Stomach (tissue), 9 donors: Measurements from ENCODE around the gene TMPRSS4. TPM values are rescaled to one million over a fixed set of nuclear protein-coding genes. Genes with fewer than 3 reads are reported as not detected.

Experiments
- DNase-seq, 2 donors: peaks; one replicate each; pipeline versions ENCODE4 v3.0.0 to v3.0.0-alpha.2; 2013 to 2019
- H3K27ac ChIP-seq, 5 donors: fragments of 200-600 bp in 4 of 5; sonication (generic) in 4 of 5; one replicate each; pipeline ENCODE4 v1.5.1; 2013 to 2019; ENCODE audit warnings: mild to moderate bottlenecking in 1 of 5, moderate library complexity in 1 of 5
- H3K27me3 ChIP-seq, 3 donors: fragments of 200-600 bp; sonication (generic); one replicate each; pipeline ENCODE4 v1.5.1; 2017 to 2019; ENCODE audit warnings: mixed run types in 1 of 3
- H3K36me3 ChIP-seq, 4 donors: fragments of 200-600 bp; sonication (generic); 1 replicate in 3 of 4; 2 replicates in 1 of 4; pipeline ENCODE4 v1.5.1; 2016 to 2019
- H3K4me1 ChIP-seq, 4 donors: fragments of 200-600 bp; sonication (generic); one replicate each; pipeline ENCODE4 v1.5.1; 2016 to 2019
- H3K4me3 ChIP-seq, 4 donors: fragments of 200-600 bp; sonication (generic) in 3 of 4; one replicate each; pipeline ENCODE4 v1.5.1; 2016 to 2019; ENCODE audit warnings: mild to moderate bottlenecking in 1 of 4
- H3K9me3 ChIP-seq, 4 donors: fragments of 200-600 bp; sonication (generic); one replicate each; pipeline ENCODE4 v1.5.1; 2016 to 2019
- EP300 ChIP-seq: sonication (generic); formaldehyde crosslinking; IDR thresholded peaks from one replicate; pipeline ENCODE4 v1.6.1; 2017; ENCODE audit warnings: antibody characterized with exemption
- POLR2A ChIP-seq, 4 donors: fragments of 450-650 bp; IDR thresholded peaks; one replicate each; pipeline ENCODE4 v1.6.1; 2016; ENCODE audit warnings: antibody characterized with exemption in 4 of 4, control low read depth in 2 of 4, mild to moderate bottlenecking in 1 of 4, moderate library complexity in 1 of 4
- POLR2AphosphoS5 ChIP-seq, 3 donors: sonication (generic); formaldehyde crosslinking; IDR thresholded peaks; one replicate each; pipeline ENCODE4 v1.6.1; 2016; ENCODE audit warnings: antibody characterized with exemption in 3 of 3
- WGBS, 5 donors: extraction: QIAGEN DNeasy Blood & Tissue Kit in 3 of 5; methylation state at CpG; one replicate each; pipeline versions ENCODE4 v1.1.5 to v1.1.7; 2013 to 2018; 5-methylcytosine and 5-hydroxymethylcytosine counted together
- intact Hi-C: fragments of 100-400 bp; cut with DNase I; formaldehyde crosslinking; loops from one replicate; pipeline ENCODE4 v1.15.1; 2023; ENCODE audit warnings: low total_unique reads
- polyA plus RNA-seq, 3 donors: library from polyadenylated mRNA; stranded (reverse); fragments of 200-250 nt; gene quantifications; one replicate each; pipeline ENCODE4 v1.2.3, GENCODE V29; 2013
- total RNA-seq, 5 donors: library from RNA; depleted of rRNA; stranded (reverse); fragments of >200 nt; gene quantifications; one replicate each; pipeline versions ENCODE4 v1.1.0 to v1.2.3, GENCODE V29; 2014 to 2016
- TF ChIP-seq, protein P1 (sequence below), 7 experiments: fragments of 450-650 bp in 4 of 7; fragments of 200-600 bp in 3 of 7; sonication (generic) in 3 of 7; IDR thresholded peaks; one replicate each; pipeline ENCODE4 v1.5.1; 2016 to 2019; ENCODE audit warnings: antibody characterized with exemption in 7 of 7, control low read depth in 2 of 7, mild to moderate bottlenecking in 1 of 7
- donor health status: healthy with polysubstance abuse.
- donor health status: Bipolar disorder and iron deficiency.
- donor health status: healthy.

Gene TMPRSS4
- total and polyA plus RNA-seq, 8 donors, result 4.7 to 498 (median 18.1) TPM

DNA sequence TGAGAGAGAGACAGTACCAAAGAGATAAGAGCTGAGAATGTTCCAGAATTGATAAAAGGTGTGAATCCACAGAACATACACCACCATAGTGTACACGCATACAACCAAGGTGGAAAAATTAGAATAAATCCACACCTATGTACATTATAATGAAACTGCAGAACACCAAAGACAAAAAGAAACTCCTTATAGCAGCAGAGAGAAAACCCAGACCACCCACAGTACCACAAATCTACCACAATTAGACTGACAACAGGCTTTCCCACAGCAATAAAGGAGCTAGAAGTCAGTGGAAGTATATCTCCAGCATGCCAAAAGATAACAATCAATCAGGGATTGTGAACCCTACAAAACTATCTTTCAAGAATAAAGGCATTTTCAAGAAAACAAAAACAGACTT lies 43.9 kb downstream of the TMPRSS4 start:
- WGBS, 5 donors, result 90 to 97% (median 92%) methylated on average over 1 of the region's 1 CpG
- Histone ChIP-seq H3K27me3 (peaks cover 0 to 17% (median 0%) of the 10 kb centered on the region in 3 donors), H3K4me3 (no peak overlapping the region), H3K9me3 (no peaks in the 10 kb centered on the region), H3K27ac (no peak overlapping the region), H3K4me1 (no peaks in the 10 kb centered on the region), H3K36me3 (no peaks in the 10 kb centered on the region)
- no peak for DNase-seq
- intact Hi-C loops, result no loop called here
- TF ChIP-seq POLR2A (IDR thresholded peaks at IDR 0.05) (no peak), POLR2AphosphoS5 (IDR thresholded peaks at IDR 0.05) (no peak), EP300 (no peak)
- TF ChIP-seq, protein P1, sequence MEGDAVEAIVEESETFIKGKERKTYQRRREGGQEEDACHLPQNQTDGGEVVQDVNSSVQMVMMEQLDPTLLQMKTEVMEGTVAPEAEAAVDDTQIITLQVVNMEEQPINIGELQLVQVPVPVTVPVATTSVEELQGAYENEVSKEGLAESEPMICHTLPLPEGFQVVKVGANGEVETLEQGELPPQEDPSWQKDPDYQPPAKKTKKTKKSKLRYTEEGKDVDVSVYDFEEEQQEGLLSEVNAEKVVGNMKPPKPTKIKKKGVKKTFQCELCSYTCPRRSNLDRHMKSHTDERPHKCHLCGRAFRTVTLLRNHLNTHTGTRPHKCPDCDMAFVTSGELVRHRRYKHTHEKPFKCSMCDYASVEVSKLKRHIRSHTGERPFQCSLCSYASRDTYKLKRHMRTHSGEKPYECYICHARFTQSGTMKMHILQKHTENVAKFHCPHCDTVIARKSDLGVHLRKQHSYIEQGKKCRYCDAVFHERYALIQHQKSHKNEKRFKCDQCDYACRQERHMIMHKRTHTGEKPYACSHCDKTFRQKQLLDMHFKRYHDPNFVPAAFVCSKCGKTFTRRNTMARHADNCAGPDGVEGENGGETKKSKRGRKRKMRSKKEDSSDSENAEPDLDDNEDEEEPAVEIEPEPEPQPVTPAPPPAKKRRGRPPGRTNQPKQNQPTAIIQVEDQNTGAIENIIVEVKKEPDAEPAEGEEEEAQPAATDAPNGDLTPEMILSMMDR (IDR thresholded peaks at IDR 0.05), result no peak

DNA sequence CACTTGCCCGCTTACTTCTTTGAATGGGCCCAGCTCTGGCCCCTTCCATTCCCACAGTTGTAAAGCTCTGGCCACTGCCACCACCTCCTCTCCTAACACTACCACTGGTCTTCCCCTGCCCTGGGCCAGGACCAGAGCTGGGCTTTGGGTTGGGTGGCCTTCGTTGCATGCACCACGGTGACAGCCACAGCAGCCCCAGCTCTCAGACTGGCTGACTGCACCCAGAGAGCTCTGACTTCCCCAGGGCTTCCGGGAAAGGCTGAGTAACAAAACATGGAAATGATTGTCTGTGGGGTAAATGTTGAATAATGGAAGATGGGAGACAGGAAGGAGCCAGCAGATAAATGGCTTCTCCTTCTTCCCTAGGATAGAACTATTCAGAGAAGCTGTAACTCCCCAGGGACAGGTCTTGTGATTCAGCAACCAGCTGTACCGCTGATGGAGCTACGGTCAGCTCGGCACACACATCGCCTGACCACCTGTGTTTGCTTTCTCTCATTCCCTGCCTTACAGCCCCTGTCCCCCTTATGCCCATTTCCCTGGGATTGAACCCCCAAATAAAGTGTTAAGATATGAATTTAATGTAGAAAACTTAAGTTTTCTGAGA lies 48.2 kb downstream of the TMPRSS4 start:
- H3K27me3 ChIP-seq, result peaks cover 0 to 6% (median 0%) of the 10 kb centered on the region in 3 donors
- no peaks in the 10 kb centered on the region for H3K9me3 ChIP-seq
- no peak overlapping the region for H3K4me3 ChIP-seq
- no peaks in the 10 kb centered on the region for H3K36me3 ChIP-seq
- H3K27ac ChIP-seq, result no peak overlapping the region
- no peak for DNase-seq
- WGBS, 5 donors, result 80 to 87% (median 84%) methylated on average over 8 of the region's 8 CpGs
- H3K4me1 ChIP-seq, result no peaks in the 10 kb centered on the region
- TF ChIP-seq EP300, result no peak
- no peak for TF ChIP-seq POLR2AphosphoS5 (IDR thresholded peaks at IDR 0.05)
- intact Hi-C loops, result no loop called here

DNA sequence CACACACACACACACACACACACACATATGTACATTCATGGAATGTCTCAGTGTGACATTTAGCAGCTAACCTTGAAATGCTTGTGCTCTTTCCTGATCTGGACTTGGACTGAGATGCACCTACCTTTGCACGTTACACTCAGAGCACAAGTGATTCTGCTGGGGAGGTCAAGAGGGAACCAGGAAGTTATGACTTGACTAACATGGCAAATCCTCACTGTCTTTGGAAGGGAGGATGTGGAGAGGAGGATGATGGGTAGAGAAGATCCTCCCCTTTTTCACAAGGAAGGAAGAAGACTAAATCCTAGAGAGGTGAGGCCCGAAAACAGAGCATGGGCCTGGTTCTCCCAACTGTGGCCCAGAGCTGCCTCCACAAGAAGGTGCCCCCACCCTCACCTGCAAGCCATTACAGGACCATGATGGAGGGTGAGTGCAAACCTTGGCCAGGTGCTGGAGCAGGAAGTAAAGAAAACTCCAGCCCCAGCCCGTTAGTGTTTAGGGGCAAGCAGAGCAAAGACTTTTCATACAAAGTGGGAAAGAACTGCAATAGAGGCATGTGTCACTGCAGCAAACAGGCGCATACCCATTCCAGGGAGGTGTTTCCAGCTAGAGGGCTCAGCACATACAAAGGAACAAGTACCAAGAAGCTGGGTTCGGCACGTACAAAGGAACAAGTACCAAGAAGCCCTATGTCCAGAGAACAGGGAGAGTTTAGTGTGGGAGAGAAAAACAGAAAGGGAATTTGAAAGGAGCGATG lies 49.4 kb downstream of the TMPRSS4 start:
- Histone ChIP-seq H3K36me3 (no peaks in the 10 kb centered on the region), H3K9me3 (no peaks in the 10 kb centered on the region), H3K4me1 (no peaks in the 10 kb centered on the region), H3K27me3 (peaks cover 0 to 6% (median 0%) of the 10 kb centered on the region in 3 donors), H3K27ac (no peak overlapping the region), H3K4me3 (no peak overlapping the region)
- intact Hi-C loops, result no loop called here
- WGBS, 5 donors, result 72 to 89% (median 87%) methylated on average over 7 of the region's 7 CpGs
- TF ChIP-seq EP300 (no peak), POLR2AphosphoS5 (IDR thresholded peaks at IDR 0.05) (no peak), POLR2A (IDR thresholded peaks at IDR 0.05) (no peak)
- TF ChIP-seq, protein P1 (IDR thresholded peaks at IDR 0.05), result no peak
- DNase-seq, result no peak

DNA sequence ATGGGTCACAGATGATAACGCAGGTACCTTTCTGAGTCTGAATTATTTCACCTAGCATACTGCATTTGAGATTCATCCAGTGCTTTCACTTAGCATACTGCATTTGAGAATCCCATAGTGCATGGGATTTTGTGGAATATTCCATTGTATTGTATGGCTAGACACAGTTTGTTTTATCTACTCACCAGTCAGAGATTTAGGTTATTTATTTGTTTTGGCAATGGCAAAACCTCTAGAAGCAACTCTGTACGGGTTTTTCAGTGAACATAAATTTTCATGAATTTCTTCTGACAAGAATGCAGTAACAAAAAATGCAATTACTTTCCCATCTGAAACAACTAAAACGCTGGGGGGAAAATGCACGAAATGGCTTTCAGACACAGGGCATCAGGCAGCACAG lies 51.4 kb downstream of the TMPRSS4 start:
- TF ChIP-seq POLR2A (IDR thresholded peaks at IDR 0.05) (no peak), POLR2AphosphoS5 (IDR thresholded peaks at IDR 0.05) (no peak)
- TF ChIP-seq, protein P1 (IDR thresholded peaks at IDR 0.05), result no peak
- Histone ChIP-seq H3K27ac (no peak overlapping the region), H3K4me1 (no peaks in the 10 kb centered on the region), H3K27me3 (peaks cover 0 to 6% (median 0%) of the 10 kb centered on the region in 3 donors), H3K9me3 (no peaks in the 10 kb centered on the region), H3K36me3 (no peaks in the 10 kb centered on the region), H3K4me3 (no peak overlapping the region)
- no peak for DNase-seq
- intact Hi-C loops, result no loop called here
- 39 to 54% (median 50%) methylated on average over 4 of the region's 4 CpGs for WGBS, 5 donors
